Measurements from ENCODE around the gene CNOT8.

GRCh38 chr5:154892369-154892771 is 33.9 kb downstream of the CNOT8 start:
- TF ChIP-seq POLR2AphosphoS5 (IDR thresholded peaks at IDR 0.05): peak in 1 of 3 donors; percentile 9
- TF ChIP-seq, protein P1, sequence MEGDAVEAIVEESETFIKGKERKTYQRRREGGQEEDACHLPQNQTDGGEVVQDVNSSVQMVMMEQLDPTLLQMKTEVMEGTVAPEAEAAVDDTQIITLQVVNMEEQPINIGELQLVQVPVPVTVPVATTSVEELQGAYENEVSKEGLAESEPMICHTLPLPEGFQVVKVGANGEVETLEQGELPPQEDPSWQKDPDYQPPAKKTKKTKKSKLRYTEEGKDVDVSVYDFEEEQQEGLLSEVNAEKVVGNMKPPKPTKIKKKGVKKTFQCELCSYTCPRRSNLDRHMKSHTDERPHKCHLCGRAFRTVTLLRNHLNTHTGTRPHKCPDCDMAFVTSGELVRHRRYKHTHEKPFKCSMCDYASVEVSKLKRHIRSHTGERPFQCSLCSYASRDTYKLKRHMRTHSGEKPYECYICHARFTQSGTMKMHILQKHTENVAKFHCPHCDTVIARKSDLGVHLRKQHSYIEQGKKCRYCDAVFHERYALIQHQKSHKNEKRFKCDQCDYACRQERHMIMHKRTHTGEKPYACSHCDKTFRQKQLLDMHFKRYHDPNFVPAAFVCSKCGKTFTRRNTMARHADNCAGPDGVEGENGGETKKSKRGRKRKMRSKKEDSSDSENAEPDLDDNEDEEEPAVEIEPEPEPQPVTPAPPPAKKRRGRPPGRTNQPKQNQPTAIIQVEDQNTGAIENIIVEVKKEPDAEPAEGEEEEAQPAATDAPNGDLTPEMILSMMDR (IDR thresholded peaks at IDR 0.05 in 8 of 11, conservative IDR thresholded peaks at IDR 0.05 in 3 of 11): no peak
